Left hindlimb (tissue), 1 donor: Measurements from ENCODE around the gene CENPU.

Experiments used
- DNase-seq: peaks from one replicate; pipeline ENCODE4 v3.0.0-alpha.2; 2018

CENPU gene

GRCh38 chr4:184705692-184706091 lies 28.2 kb downstream of the CENPU start:
- DNase-seq: no peak

GRCh38 chr4:184702114-184702513 lies 31.8 kb downstream of the CENPU start:
- DNase-seq: no peak

- no peak for DNase-seq
These were observed 34.0 kb downstream of the CENPU start for GRCh38 chr4:184699941-184700340.

GRCh38 chr4:184697956-184698355 lies 35.9 kb downstream of the CENPU start:
- DNase-seq: no peak

GRCh38 chr4:184695178-184695896 lies 38.6 kb downstream of the CENPU start:
- DNase-seq: no peak

- DNase-seq: no peak
These were observed 39.4 kb downstream of the CENPU start for GRCh38 chr4:184694412-184694956.

GRCh38 chr4:184693056-184693455 lies 40.8 kb downstream of the CENPU start:
- DNase-seq: no peak

GRCh38 chr4:184689681-184690080 lies 44.2 kb downstream of the CENPU start:
- no peak for DNase-seq

- no peak for DNase-seq
These were observed 45.4 kb downstream of the CENPU start for GRCh38 chr4:184688447-184688846.

- DNase-seq: no peak
These were observed 45.9 kb downstream of the CENPU start for GRCh38 chr4:184688005-184688404.

- no peak for DNase-seq
These were observed 49.3 kb downstream of the CENPU start for GRCh38 chr4:184684491-184685189.

GRCh38 chr4:184681916-184682315 lies 52.0 kb downstream of the CENPU start:
- DNase-seq: no peak

- no peak for DNase-seq
These were observed 53.2 kb downstream of the CENPU start for GRCh38 chr4:184680698-184681097.

GRCh38 chr4:184675821-184676492 lies 57.9 kb downstream of the CENPU start:
- DNase-seq: no peak

GRCh38 chr4:184675018-184675417 lies 58.9 kb downstream of the CENPU start:
- DNase-seq: no peak

GRCh38 chr4:184674011-184674410 lies 59.9 kb downstream of the CENPU start:
- DNase-seq: no peak

- no peak for DNase-seq
These were observed 61.2 kb downstream of the CENPU start for GRCh38 chr4:184672741-184673140.

- no peak for DNase-seq
These were observed 62.8 kb downstream of the CENPU start for GRCh38 chr4:184671101-184671500.

GRCh38 chr4:184669251-184669650 lies 64.6 kb downstream of the CENPU start:
- DNase-seq: no peak

GRCh38 chr4:184668511-184669114 lies 65.3 kb downstream of the CENPU start:
- DNase-seq: no peak

GRCh38 chr4:184668096-184668495 lies 65.8 kb downstream of the CENPU start:
- no peak for DNase-seq

GRCh38 chr4:184666670-184667069 lies 67.2 kb downstream of the CENPU start:
- DNase-seq: no peak
